GM18867 (cell line): Measurements from ENCODE around the gene POLR1B.
"Not testable (repeated sequence)": the region's sequence is repeated elsewhere in the genome, so short reads cannot be mapped to it uniquely, and the experiment has no call there.

Source experiments
- ATAC-seq: cut with Tn5 transposase; IDR thresholded peaks from one replicate; pipeline ENCODE4 v1.9.1; 2021; ENCODE audit warnings: mild to moderate bottlenecking, moderate library complexity; ENCODE audit not compliant: unreplicated experiment

The POLR1B gene

GRCh38 chr2:112541315-112542122, 746 bp upstream of the POLR1B start:
- peak; percentile 58 for ATAC-seq

- no peak for ATAC-seq
These were observed 858 bp downstream of the POLR1B start for GRCh38 chr2:112542984-112543661.

- no peak for ATAC-seq
These were observed 5.1 kb downstream of the POLR1B start for GRCh38 chr2:112547333-112547732.

GRCh38 chr2:112548980-112549379, 6.7 kb downstream of the POLR1B start:
- no peak for ATAC-seq

- ATAC-seq = no peak
These were observed 23.8 kb downstream of the POLR1B start for GRCh38 chr2:112566104-112566503.

GRCh38 chr2:112566508-112566907, 24.2 kb downstream of the POLR1B start:
- not testable (repeated sequence) for ATAC-seq

- no peak for ATAC-seq
These were observed 29.7 kb downstream of the POLR1B start for GRCh38 chr2:112572005-112572404.

- ATAC-seq = no peak
These were observed 35.5 kb downstream of the POLR1B start for GRCh38 chr2:112577756-112578155.

GRCh38 chr2:112579241-112579640, 37.0 kb downstream of the POLR1B start:
- no peak for ATAC-seq

GRCh38 chr2:112580084-112580483, 37.8 kb downstream of the POLR1B start:
- no peak for ATAC-seq

- no peak for ATAC-seq
These were observed 40.1 kb downstream of the POLR1B start for GRCh38 chr2:112582314-112582746.

GRCh38 chr2:112583497-112584133, 41.4 kb downstream of the POLR1B start:
- ATAC-seq = no peak

GRCh38 chr2:112584134-112584890, 42.0 kb downstream of the POLR1B start, which contains the start of gene CHCHD5:
Gene CHCHD5 (plus strand): TSS chr2:112584609. CDS start chr2:112584648, 39 bp downstream.
- peak; percentile 84 for ATAC-seq

- no peak for ATAC-seq
These were observed 42.6 kb downstream of the POLR1B start for GRCh38 chr2:112584891-112585250.

- ATAC-seq = no peak
These were observed 43.1 kb downstream of the POLR1B start for GRCh38 chr2:112585400-112585799.

GRCh38 chr2:112585873-112586464, 43.7 kb downstream of the POLR1B start:
- no peak for ATAC-seq

- no peak for ATAC-seq
These were observed 46.4 kb downstream of the POLR1B start for GRCh38 chr2:112588611-112589045.

- no peak for ATAC-seq
These were observed 49.1 kb downstream of the POLR1B start for GRCh38 chr2:112591413-112591812.

GRCh38 chr2:112593736-112594135, 51.5 kb downstream of the POLR1B start:
- no peak for ATAC-seq

- no peak for ATAC-seq
These were observed 55.5 kb downstream of the POLR1B start for GRCh38 chr2:112597537-112598322.
